ENCODE data around the gene SFXN5.

- TF ChIP-seq, protein P1, sequence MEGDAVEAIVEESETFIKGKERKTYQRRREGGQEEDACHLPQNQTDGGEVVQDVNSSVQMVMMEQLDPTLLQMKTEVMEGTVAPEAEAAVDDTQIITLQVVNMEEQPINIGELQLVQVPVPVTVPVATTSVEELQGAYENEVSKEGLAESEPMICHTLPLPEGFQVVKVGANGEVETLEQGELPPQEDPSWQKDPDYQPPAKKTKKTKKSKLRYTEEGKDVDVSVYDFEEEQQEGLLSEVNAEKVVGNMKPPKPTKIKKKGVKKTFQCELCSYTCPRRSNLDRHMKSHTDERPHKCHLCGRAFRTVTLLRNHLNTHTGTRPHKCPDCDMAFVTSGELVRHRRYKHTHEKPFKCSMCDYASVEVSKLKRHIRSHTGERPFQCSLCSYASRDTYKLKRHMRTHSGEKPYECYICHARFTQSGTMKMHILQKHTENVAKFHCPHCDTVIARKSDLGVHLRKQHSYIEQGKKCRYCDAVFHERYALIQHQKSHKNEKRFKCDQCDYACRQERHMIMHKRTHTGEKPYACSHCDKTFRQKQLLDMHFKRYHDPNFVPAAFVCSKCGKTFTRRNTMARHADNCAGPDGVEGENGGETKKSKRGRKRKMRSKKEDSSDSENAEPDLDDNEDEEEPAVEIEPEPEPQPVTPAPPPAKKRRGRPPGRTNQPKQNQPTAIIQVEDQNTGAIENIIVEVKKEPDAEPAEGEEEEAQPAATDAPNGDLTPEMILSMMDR (conservative IDR thresholded peaks at IDR 0.05; ENCODE audit: low read depth, low read length): no peak
- TF ChIP-seq POLR2A (IDR thresholded peaks at IDR 0.05; ENCODE audit: low read depth, low read length) (no peak), SMC3 (IDR thresholded peaks at IDR 0.05; ENCODE audit: low read depth, low read length) (no peak)
Observed at GRCh38 chr2:72917877-72918553, 153.5 kb downstream of the SFXN5 start.

Data from IMR-90 (cell line).